ENCODE measurements around the gene FBF1.

The FBF1 gene

GRCh38 chr17:75940727-75941441 is at the start of gene FBF1:
Gene FBF1, minus strand, starts transcription at chr17:75941042. Its CDS starts 2,893 bp downstream, at chr17:75938149.
- Mint-ChIP-seq H3K4me1 (peaks cover 8% of the 10 kb centered on the region), H3K36me3 (ENCODE audit: low read depth) (peaks cover 18% of the 10 kb centered on the region), H3K9me3 (no peaks in the 10 kb centered on the region), H3K27me3 (ENCODE audit: low read depth) (no peaks in the 10 kb centered on the region), H3K4me3 (peak within 1 kb of the TSS; percentile 88 to 96 (median 96)), H3K27ac (peak within 1 kb of the TSS in 2 of 3 experiments; percentile 62 to 84)
- TF ChIP-seq, protein P1, sequence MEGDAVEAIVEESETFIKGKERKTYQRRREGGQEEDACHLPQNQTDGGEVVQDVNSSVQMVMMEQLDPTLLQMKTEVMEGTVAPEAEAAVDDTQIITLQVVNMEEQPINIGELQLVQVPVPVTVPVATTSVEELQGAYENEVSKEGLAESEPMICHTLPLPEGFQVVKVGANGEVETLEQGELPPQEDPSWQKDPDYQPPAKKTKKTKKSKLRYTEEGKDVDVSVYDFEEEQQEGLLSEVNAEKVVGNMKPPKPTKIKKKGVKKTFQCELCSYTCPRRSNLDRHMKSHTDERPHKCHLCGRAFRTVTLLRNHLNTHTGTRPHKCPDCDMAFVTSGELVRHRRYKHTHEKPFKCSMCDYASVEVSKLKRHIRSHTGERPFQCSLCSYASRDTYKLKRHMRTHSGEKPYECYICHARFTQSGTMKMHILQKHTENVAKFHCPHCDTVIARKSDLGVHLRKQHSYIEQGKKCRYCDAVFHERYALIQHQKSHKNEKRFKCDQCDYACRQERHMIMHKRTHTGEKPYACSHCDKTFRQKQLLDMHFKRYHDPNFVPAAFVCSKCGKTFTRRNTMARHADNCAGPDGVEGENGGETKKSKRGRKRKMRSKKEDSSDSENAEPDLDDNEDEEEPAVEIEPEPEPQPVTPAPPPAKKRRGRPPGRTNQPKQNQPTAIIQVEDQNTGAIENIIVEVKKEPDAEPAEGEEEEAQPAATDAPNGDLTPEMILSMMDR (IDR thresholded peaks at IDR 0.05; ENCODE audit: unreplicated experiment in 3 of 3) = no peak

DNA sequence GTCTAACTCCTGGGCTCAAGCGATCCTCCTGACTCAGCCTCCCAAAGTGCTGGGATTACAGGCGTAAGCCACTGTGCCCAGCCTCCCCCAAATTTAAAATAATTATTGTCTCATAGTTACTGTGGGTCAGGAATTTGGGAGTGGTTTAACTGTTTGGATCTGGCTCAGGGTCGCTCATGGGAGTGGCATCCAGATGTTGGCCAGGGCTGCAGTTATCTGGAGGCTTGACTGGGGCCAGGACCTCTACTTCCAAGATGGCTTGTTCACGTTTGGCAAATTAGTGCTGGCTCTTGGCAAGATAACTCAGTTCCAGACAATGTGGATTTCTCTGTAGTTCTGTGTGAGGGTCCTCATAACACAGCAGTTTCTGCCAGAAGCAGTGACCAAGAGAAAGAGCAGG is 46.2 kb upstream of the FBF1 start:
- Mint-ChIP-seq H3K27me3 (ENCODE audit: low read depth) (no peaks in the 10 kb centered on the region), H3K4me1 (peaks cover 23% of the 10 kb centered on the region), H3K36me3 (ENCODE audit: low read depth) (peaks cover 10% of the 10 kb centered on the region), H3K9me3 (no peaks in the 10 kb centered on the region), H3K27ac (no peak overlapping the region), H3K4me3 (no peak overlapping the region)
- TF ChIP-seq, protein P1 (IDR thresholded peaks at IDR 0.05; ENCODE audit: unreplicated experiment in 3 of 3) = no peak

- no peaks in the 10 kb centered on the region for H3K27me3 Mint-ChIP-seq (ENCODE audit: low read depth)
- H3K27ac Mint-ChIP-seq = no peak overlapping the region
- H3K4me1 Mint-ChIP-seq = peaks cover 33% of the 10 kb centered on the region
- H3K36me3 Mint-ChIP-seq (ENCODE audit: low read depth) = peaks cover 6% of the 10 kb centered on the region
- TF ChIP-seq, protein P1 (IDR thresholded peaks at IDR 0.05; ENCODE audit: unreplicated experiment in 3 of 3) = no peak
- H3K4me3 Mint-ChIP-seq = no peak overlapping the region
- H3K9me3 Mint-ChIP-seq = no peaks in the 10 kb centered on the region
These were observed 45.1 kb upstream of the FBF1 start for GRCh38 chr17:75985986-75986385.

DNA sequence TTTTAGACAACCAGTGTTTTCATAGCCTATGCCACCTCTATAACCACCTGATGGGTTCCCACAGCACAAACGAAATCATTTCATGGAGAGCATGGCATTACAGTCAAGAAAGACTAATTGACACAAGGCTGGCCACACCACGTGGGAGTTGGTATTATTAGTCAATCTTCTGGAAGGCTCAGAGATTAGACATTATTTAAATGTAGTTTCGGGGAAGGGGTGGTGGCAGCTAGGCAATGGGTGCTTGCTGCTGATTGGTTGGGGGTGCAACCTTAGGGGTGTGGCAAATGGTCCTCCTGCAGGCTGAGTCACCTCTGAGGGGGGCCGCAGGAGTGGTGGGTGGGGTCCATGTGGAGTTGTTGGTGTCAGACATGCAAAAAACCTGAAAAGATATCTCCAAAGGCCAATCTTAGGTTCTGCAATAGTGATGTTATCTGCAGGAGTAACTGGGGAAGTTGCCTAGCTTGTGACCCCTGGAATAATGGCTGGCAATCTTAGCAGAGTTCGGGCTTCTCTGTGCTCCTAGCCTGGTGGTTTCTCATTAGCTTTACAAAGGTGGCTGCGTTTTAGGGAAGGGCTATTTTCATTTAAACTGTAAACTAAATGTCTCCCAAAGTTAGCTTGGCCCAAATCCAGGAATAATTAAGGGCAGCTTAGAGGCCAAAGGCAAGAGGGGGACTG is 42.8 kb upstream of the FBF1 start:
- peak overlapping the region in 2 of 3 experiments; percentile 8 to 32 for H3K4me3 Mint-ChIP-seq
- no peaks in the 10 kb centered on the region for H3K9me3 Mint-ChIP-seq
- TF ChIP-seq, protein P1 (IDR thresholded peaks at IDR 0.05; ENCODE audit: unreplicated experiment in 3 of 3) = no peak

DNA sequence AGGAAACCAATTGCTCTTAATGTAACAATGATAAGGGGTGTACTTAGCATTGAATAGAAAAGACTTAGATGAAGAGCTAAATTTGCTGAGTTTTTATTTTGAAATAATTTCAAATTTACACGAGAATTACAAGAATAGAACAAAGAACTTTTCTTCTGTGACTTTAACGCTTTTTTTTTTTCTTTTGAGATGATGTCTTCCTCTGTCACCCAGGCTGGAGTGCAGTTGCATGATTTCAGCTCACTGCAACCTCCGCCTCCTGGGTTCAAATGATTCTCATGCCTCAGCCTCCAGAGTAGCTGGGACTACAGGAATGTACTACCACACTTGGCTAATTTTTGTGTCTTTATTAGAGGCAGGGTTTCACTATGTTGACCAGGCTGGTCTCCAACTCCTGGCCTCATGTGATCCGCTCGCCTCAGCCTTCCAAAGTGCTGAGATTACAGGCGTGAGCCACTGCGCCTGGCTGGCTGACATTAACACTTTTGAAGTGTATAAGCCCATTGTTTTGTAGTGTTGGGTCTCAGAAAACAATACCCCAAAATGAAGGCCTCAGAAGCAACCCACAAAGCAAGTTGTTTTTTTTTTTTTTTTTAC is 40.3 kb upstream of the FBF1 start:
- H3K4me3 Mint-ChIP-seq = peak overlapping the region; percentile 92 to 95 (median 95)
- peak overlapping the region; percentile 100 for H3K27ac Mint-ChIP-seq
- H3K27me3 Mint-ChIP-seq (ENCODE audit: low read depth) = no peaks in the 10 kb centered on the region
- H3K9me3 Mint-ChIP-seq = no peaks in the 10 kb centered on the region
- TF ChIP-seq, protein P1 (IDR thresholded peaks at IDR 0.05; ENCODE audit: unreplicated experiment in 3 of 3) = no peak
- peaks cover 13% of the 10 kb centered on the region for H3K36me3 Mint-ChIP-seq (ENCODE audit: low read depth)
- H3K4me1 Mint-ChIP-seq = peaks cover 62% of the 10 kb centered on the region

More for the DNA sequence above, 42.8 kb upstream of the FBF1 start:
- no peaks in the 10 kb centered on the region for H3K27me3 Mint-ChIP-seq (ENCODE audit: low read depth)
- H3K27ac Mint-ChIP-seq = peak overlapping the region; percentile 76 to 89 (median 88)
- H3K4me1 Mint-ChIP-seq = peaks cover 47% of the 10 kb centered on the region
- H3K36me3 Mint-ChIP-seq (ENCODE audit: low read depth) = peaks cover 6% of the 10 kb centered on the region

Measured in nephron (organoid).